Measurements from ENCODE around the gene LRP6. TPM values are rescaled to one million over a fixed set of nuclear protein-coding genes. Genes with fewer than 3 reads are reported as not detected.

The LRP6 gene
- total RNA-seq, 2 donors from 2014 or later = 2.6 to 3.7 TPM

- H3K27ac Mint-ChIP-seq = no peak overlapping the region
- no peak overlapping the region for H3K4me3 Mint-ChIP-seq
- H3K9me3 Mint-ChIP-seq = peaks cover 1 to 2% of the 10 kb centered on the region in 2 donors
- ATAC-seq (replicated peaks in 1 of 2) (no peak), DNase-seq (no peak)
- peaks cover 10% of the 10 kb centered on the region for H3K4me1 Mint-ChIP-seq (ENCODE audit: low read depth)
- no peaks in the 10 kb centered on the region for H3K36me3 Mint-ChIP-seq (ENCODE audit: insufficient read depth in 2 of 2)
- H3K27me3 Mint-ChIP-seq (ENCODE audit: low read depth) = peaks cover 13% of the 10 kb centered on the region
Measured at GRCh38 chr12:12219664-12220063, 47.2 kb downstream of the LRP6 start.

- no peaks in the 10 kb centered on the region for H3K36me3 Mint-ChIP-seq (ENCODE audit: insufficient read depth in 2 of 2)
- H3K27me3 Mint-ChIP-seq (ENCODE audit: low read depth) = peaks cover 23% of the 10 kb centered on the region
- DNase-seq (no peak), ATAC-seq (replicated peaks in 1 of 2) (no peak)
- H3K4me1 Mint-ChIP-seq (ENCODE audit: low read depth) = peaks cover 7% of the 10 kb centered on the region
- H3K27ac Mint-ChIP-seq = no peak overlapping the region
- peaks cover 0 to 2% of the 10 kb centered on the region in 2 donors for H3K9me3 Mint-ChIP-seq
- H3K4me3 Mint-ChIP-seq = no peak overlapping the region
Measured at GRCh38 chr12:12217018-12217359, 49.9 kb downstream of the LRP6 start.

- Mint-ChIP-seq H3K36me3 (ENCODE audit: insufficient read depth in 2 of 2) (no peaks in the 10 kb centered on the region), H3K27me3 (ENCODE audit: low read depth) (peaks cover 20% of the 10 kb centered on the region), H3K9me3 (peaks cover 0 to 2% of the 10 kb centered on the region in 2 donors), H3K27ac (no peak overlapping the region), H3K4me3 (no peak overlapping the region), H3K4me1 (ENCODE audit: low read depth) (peaks cover 7% of the 10 kb centered on the region)
- DNase-seq (no peak), ATAC-seq (replicated peaks in 1 of 2) (no peak)
Measured at GRCh38 chr12:12216349-12217017, 50.4 kb downstream of the LRP6 start.

- peaks cover 25% of the 10 kb centered on the region for H3K4me1 Mint-ChIP-seq (ENCODE audit: low read depth)
- H3K9me3 Mint-ChIP-seq = peaks cover 0 to 2% of the 10 kb centered on the region in 2 donors
- no peak overlapping the region for H3K4me3 Mint-ChIP-seq
- H3K27me3 Mint-ChIP-seq (ENCODE audit: low read depth) = peaks cover 13% of the 10 kb centered on the region
- no peaks in the 10 kb centered on the region for H3K36me3 Mint-ChIP-seq (ENCODE audit: insufficient read depth in 2 of 2)
- no peak for DNase-seq
- no peak for ATAC-seq (replicated peaks in 1 of 2)
- H3K27ac Mint-ChIP-seq = no peak overlapping the region
Measured at GRCh38 chr12:12214635-12215131, 52.2 kb downstream of the LRP6 start.

- ATAC-seq (replicated peaks in 1 of 2) = no peak
- Mint-ChIP-seq H3K27me3 (ENCODE audit: low read depth) (peaks cover 14% of the 10 kb centered on the region), H3K4me1 (ENCODE audit: low read depth) (peaks cover 25% of the 10 kb centered on the region), H3K9me3 (peaks cover 0 to 2% of the 10 kb centered on the region in 2 donors), H3K4me3 (no peak overlapping the region), H3K27ac (no peak overlapping the region), H3K36me3 (ENCODE audit: insufficient read depth in 2 of 2) (no peaks in the 10 kb centered on the region)
- no peak for DNase-seq
Measured at GRCh38 chr12:12214201-12214600, 52.6 kb downstream of the LRP6 start.

GRCh38 chr12:12212769-12213168 lies 54.1 kb downstream of the LRP6 start:
- H3K27me3 Mint-ChIP-seq (ENCODE audit: low read depth) = peaks cover 28% of the 10 kb centered on the region
- peaks cover 25% of the 10 kb centered on the region for H3K4me1 Mint-ChIP-seq (ENCODE audit: low read depth)
- H3K4me3 Mint-ChIP-seq = no peak overlapping the region
- no peaks in the 10 kb centered on the region for H3K36me3 Mint-ChIP-seq (ENCODE audit: insufficient read depth in 2 of 2)
- DNase-seq (no peak), ATAC-seq (replicated peaks in 1 of 2) (no peak)
- no peak overlapping the region for H3K27ac Mint-ChIP-seq
- H3K9me3 Mint-ChIP-seq = peaks cover 0 to under 1% of the 10 kb centered on the region in 2 donors

- peak overlapping the region in 1 of 2 donors; percentile 34 for H3K4me3 Mint-ChIP-seq
- DNase-seq (peak; percentile 24 to 52), ATAC-seq (replicated peaks in 1 of 2) (peak; percentile 60 to 75)
- no peak overlapping the region for H3K27ac Mint-ChIP-seq
- no peaks in the 10 kb centered on the region for H3K36me3 Mint-ChIP-seq (ENCODE audit: insufficient read depth in 2 of 2)
- H3K9me3 Mint-ChIP-seq = no peaks in the 10 kb centered on the region
- H3K4me1 Mint-ChIP-seq (ENCODE audit: low read depth) = peaks cover 25% of the 10 kb centered on the region
- peaks cover 32% of the 10 kb centered on the region for H3K27me3 Mint-ChIP-seq (ENCODE audit: low read depth)
Measured at GRCh38 chr12:12210983-12211382, 55.9 kb downstream of the LRP6 start.

- ATAC-seq (replicated peaks in 1 of 2) (no peak), DNase-seq (no peak)
- Mint-ChIP-seq H3K36me3 (ENCODE audit: insufficient read depth in 2 of 2) (no peaks in the 10 kb centered on the region), H3K4me1 (ENCODE audit: low read depth) (peaks cover 25% of the 10 kb centered on the region), H3K27ac (no peak overlapping the region), H3K27me3 (ENCODE audit: low read depth) (peaks cover 32% of the 10 kb centered on the region), H3K9me3 (no peaks in the 10 kb centered on the region), H3K4me3 (no peak overlapping the region)
Measured at GRCh38 chr12:12210416-12210815, 56.4 kb downstream of the LRP6 start.

GRCh38 chr12:12209675-12210074 lies 57.2 kb downstream of the LRP6 start:
- DNase-seq = no peak
- Mint-ChIP-seq H3K9me3 (no peaks in the 10 kb centered on the region), H3K4me1 (ENCODE audit: low read depth) (peaks cover 21% of the 10 kb centered on the region), H3K36me3 (ENCODE audit: insufficient read depth in 2 of 2) (no peaks in the 10 kb centered on the region), H3K27me3 (ENCODE audit: low read depth) (peaks cover 27% of the 10 kb centered on the region), H3K4me3 (no peak overlapping the region), H3K27ac (peak overlapping the region; percentile 58)
- ATAC-seq (replicated peaks in 1 of 2) = no peak

- Mint-ChIP-seq H3K27ac (no peak overlapping the region), H3K4me3 (no peak overlapping the region), H3K9me3 (no peaks in the 10 kb centered on the region), H3K4me1 (ENCODE audit: low read depth) (peaks cover 18% of the 10 kb centered on the region), H3K27me3 (ENCODE audit: low read depth) (peaks cover 25% of the 10 kb centered on the region), H3K36me3 (ENCODE audit: insufficient read depth in 2 of 2) (no peaks in the 10 kb centered on the region)
- DNase-seq (no peak), ATAC-seq (replicated peaks in 1 of 2) (no peak)
Measured at GRCh38 chr12:12209043-12209442, 57.8 kb downstream of the LRP6 start.

GRCh38 chr12:12207746-12208145 lies 59.1 kb downstream of the LRP6 start:
- no peaks in the 10 kb centered on the region for H3K9me3 Mint-ChIP-seq
- peaks cover 18% of the 10 kb centered on the region for H3K27me3 Mint-ChIP-seq (ENCODE audit: low read depth)
- H3K4me1 Mint-ChIP-seq (ENCODE audit: low read depth) = peaks cover 18% of the 10 kb centered on the region
- DNase-seq = no peak
- no peak overlapping the region for H3K4me3 Mint-ChIP-seq
- ATAC-seq (replicated peaks in 1 of 2) = no peak
- no peak overlapping the region for H3K27ac Mint-ChIP-seq
- H3K36me3 Mint-ChIP-seq (ENCODE audit: insufficient read depth in 2 of 2) = no peaks in the 10 kb centered on the region

GRCh38 chr12:12206776-12207388 lies 60.0 kb downstream of the LRP6 start:
- Mint-ChIP-seq H3K9me3 (no peaks in the 10 kb centered on the region), H3K4me3 (no peak overlapping the region), H3K27me3 (ENCODE audit: low read depth) (peaks cover 18% of the 10 kb centered on the region), H3K4me1 (ENCODE audit: low read depth) (peaks cover 22% of the 10 kb centered on the region), H3K27ac (no peak overlapping the region), H3K36me3 (ENCODE audit: insufficient read depth in 2 of 2) (no peaks in the 10 kb centered on the region)
- no peak for DNase-seq
- ATAC-seq (replicated peaks in 1 of 2) = no peak

GRCh38 chr12:12202747-12203146 lies 64.1 kb downstream of the LRP6 start:
- H3K36me3 Mint-ChIP-seq (ENCODE audit: insufficient read depth in 2 of 2) = peaks cover 15% of the 10 kb centered on the region in 2 donors
- peaks cover 10% of the 10 kb centered on the region for H3K27me3 Mint-ChIP-seq (ENCODE audit: low read depth)
- no peak overlapping the region for H3K27ac Mint-ChIP-seq

More at GRCh38 chr12:12202747-12203146, 64.1 kb downstream of the LRP6 start:
- Mint-ChIP-seq H3K9me3 (peaks cover 6 to 10% of the 10 kb centered on the region in 2 donors), H3K4me1 (ENCODE audit: low read depth) (peaks cover 16% of the 10 kb centered on the region), H3K4me3 (no peak overlapping the region)
- ATAC-seq (replicated peaks in 1 of 2) (no peak), DNase-seq (no peak)

Measured in activated T-cell treated with anti-CD3 and anti-CD28 coated beads, Interleukin-2, amount 50 U/mL, for 72 hours (primary cell).